Keratinocyte (primary cell): ENCODE data around the gene OR11L1.

Experiments
- CTCF ChIP-seq, 3 experiments: IDR thresholded peaks in 1 of 3; conservative IDR thresholded peaks in 1 of 3; optimal IDR thresholded peaks in 1 of 3; 2 replicates in 2 of 3; 3 replicates in 1 of 3; pipeline versions ENCODE3 to v1.5.1; 2011; ENCODE audit warnings: low read length in 3 of 3, mild to moderate bottlenecking in 3 of 3, moderate library complexity in 2 of 3, control low read depth in 1 of 3, inconsistent platforms in 1 of 3; ENCODE audit not compliant: insufficient read depth in 2 of 3; ENCODE audit errors: extremely low read depth in 1 of 3
- EZH2 ChIP-seq: IDR thresholded peaks from one replicate; pipeline ENCODE4 v1.6.1; 2012; ENCODE audit warnings: inconsistent platforms, mild to moderate bottlenecking, low read length, moderate library complexity

DNA sequence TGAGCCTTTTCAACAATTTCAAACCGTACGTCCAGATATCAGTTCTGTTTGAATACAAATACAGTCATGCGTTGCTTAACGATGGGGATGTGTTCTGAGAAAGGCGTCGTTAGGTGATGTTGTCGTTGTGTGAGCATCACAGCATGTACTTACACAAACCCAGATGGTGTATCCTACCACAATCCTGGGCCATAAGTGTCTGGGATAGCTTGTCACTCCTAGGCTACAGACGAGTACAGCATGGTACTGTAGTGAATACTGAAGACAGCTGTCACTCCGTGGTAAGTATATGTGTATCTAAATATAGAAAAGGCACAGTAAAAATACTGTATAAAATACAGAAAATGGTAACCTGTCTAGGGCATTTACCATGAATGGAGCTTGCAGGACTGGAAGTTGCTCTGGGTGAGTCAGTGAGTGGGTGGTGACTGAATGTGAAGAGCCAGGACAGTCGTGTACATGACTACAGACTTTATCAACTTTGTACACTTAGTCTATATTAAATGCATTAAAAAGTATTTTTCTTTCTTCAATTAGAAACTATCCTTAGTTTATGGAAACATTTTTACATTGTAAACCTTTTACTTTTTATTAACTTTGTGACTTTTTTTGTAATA, 43.2 kb upstream of the OR11L1 start:
- TF ChIP-seq CTCF (optimal IDR thresholded peaks at IDR 0.05 in 1 of 3, IDR thresholded peaks at IDR 0.05 in 1 of 3, conservative IDR thresholded peaks at IDR 0.05 in 1 of 3; ENCODE audit: extremely low read depth in 1 of 3, insufficient read depth in 2 of 3, low read length in 3 of 3) (no peak), EZH2 (no peak)
